ENCODE data around the gene ACVR1B.

GRCh38 chr12:51913071-51914033 lies 38.1 kb upstream of the ACVR1B start:
- TF ChIP-seq CTCF (tag by site-specific recombination; IDR thresholded peaks at IDR 0.05) = no peak
- no peak for TF ChIP-seq ZNF398 (tag by site-specific recombination; IDR thresholded peaks at IDR 0.05)
- no peak for TF ChIP-seq ZNF639 (tag by site-specific recombination; IDR thresholded peaks at IDR 0.05)
- no peak for TF ChIP-seq REST (tag by site-specific recombination; IDR thresholded peaks at IDR 0.05)
- TF ChIP-seq ATF2 (tag by site-specific recombination; IDR thresholded peaks at IDR 0.05; ENCODE audit: low read depth) = no peak
- TF ChIP-seq ZNF514 (tag by site-specific recombination; IDR thresholded peaks at IDR 0.05) = no peak
- no peak for TF ChIP-seq ZNF501 (tag by site-specific recombination; IDR thresholded peaks at IDR 0.05)
- TF ChIP-seq ZNF677 (tag by site-specific recombination; IDR thresholded peaks at IDR 0.05) = no peak
- no peak for TF ChIP-seq SALL2 (tag by site-specific recombination; IDR thresholded peaks at IDR 0.05; ENCODE audit: borderline replicate concordance)
- no peak for TF ChIP-seq BCL6B (tag by site-specific recombination; IDR thresholded peaks at IDR 0.05)
- no peak for TF ChIP-seq KLF16 (tag by site-specific recombination; IDR thresholded peaks at IDR 0.05)
- no peak for TF ChIP-seq ZSCAN23 (tag by site-specific recombination; IDR thresholded peaks at IDR 0.05)
- no peak for TF ChIP-seq GFI1B (tag by site-specific recombination; IDR thresholded peaks at IDR 0.05)

All from HEK293 (cell line).